DND-41 (cell line): ENCODE results near the gene NTN1.

Experiments
- CTCF ChIP-seq: IDR thresholded peaks from 2 replicates; pipeline ENCODE4 v1.5.1; 2012; ENCODE audit warnings: borderline replicate concordance, low read length, moderate library complexity, mild to moderate bottlenecking; ENCODE audit not compliant: poor library complexity, severe bottlenecking; ENCODE audit errors: extremely low read depth
- EZH2 ChIP-seq: IDR thresholded peaks from 3 replicates; pipeline ENCODE4 v1.6.1; 2012; ENCODE audit warnings: borderline replicate concordance, low read depth, mild to moderate bottlenecking, moderate library complexity, low read length, inconsistent platforms; ENCODE audit not compliant: severe bottlenecking

- TF ChIP-seq CTCF (no peak), EZH2 (no peak)
Measured at GRCh38 chr17:9139695-9140094, 118.4 kb downstream of the NTN1 start.
